Measurements from ENCODE around the gene VPS35. TPM values are rescaled to one million over a fixed set of nuclear protein-coding genes. Genes with fewer than 3 reads are reported as not detected.
"Not testable (repeated sequence)": the region's sequence is repeated elsewhere in the genome, so short reads cannot be mapped to it uniquely, and the experiment has no call there.

The VPS35 gene
- total RNA-seq, 1 donor from 2014 or later, result 103 TPM

- peaks cover 9% of the 10 kb centered on the region for H3K27me3 Mint-ChIP-seq (ENCODE audit: unreplicated experiment)
- H3K4me3 Mint-ChIP-seq (ENCODE audit: unreplicated experiment), result no peak overlapping the region
- peaks cover 19% of the 10 kb centered on the region for H3K4me1 Mint-ChIP-seq (ENCODE audit: unreplicated experiment)
- DNase-seq (ENCODE audit: extremely low spot score, unreplicated experiment), result no peak
- H3K36me3 Mint-ChIP-seq (ENCODE audit: unreplicated experiment), result no peaks in the 10 kb centered on the region
- no peaks in the 10 kb centered on the region for H3K9me3 Mint-ChIP-seq (ENCODE audit: unreplicated experiment)
- TF ChIP-seq, protein P1, sequence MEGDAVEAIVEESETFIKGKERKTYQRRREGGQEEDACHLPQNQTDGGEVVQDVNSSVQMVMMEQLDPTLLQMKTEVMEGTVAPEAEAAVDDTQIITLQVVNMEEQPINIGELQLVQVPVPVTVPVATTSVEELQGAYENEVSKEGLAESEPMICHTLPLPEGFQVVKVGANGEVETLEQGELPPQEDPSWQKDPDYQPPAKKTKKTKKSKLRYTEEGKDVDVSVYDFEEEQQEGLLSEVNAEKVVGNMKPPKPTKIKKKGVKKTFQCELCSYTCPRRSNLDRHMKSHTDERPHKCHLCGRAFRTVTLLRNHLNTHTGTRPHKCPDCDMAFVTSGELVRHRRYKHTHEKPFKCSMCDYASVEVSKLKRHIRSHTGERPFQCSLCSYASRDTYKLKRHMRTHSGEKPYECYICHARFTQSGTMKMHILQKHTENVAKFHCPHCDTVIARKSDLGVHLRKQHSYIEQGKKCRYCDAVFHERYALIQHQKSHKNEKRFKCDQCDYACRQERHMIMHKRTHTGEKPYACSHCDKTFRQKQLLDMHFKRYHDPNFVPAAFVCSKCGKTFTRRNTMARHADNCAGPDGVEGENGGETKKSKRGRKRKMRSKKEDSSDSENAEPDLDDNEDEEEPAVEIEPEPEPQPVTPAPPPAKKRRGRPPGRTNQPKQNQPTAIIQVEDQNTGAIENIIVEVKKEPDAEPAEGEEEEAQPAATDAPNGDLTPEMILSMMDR (IDR thresholded peaks at IDR 0.05), result no peak
- no peak overlapping the region for H3K27ac Mint-ChIP-seq (ENCODE audit: unreplicated experiment)
These were observed 61.2 kb downstream of the VPS35 start for GRCh38 chr16:46627746-46628145.

GRCh38 chr16:46626681-46627080 lies 62.3 kb downstream of the VPS35 start:
- H3K27ac Mint-ChIP-seq (ENCODE audit: unreplicated experiment); H3K9me3 Mint-ChIP-seq (ENCODE audit: unreplicated experiment); DNase-seq (ENCODE audit: extremely low spot score, unreplicated experiment); H3K36me3 Mint-ChIP-seq (ENCODE audit: unreplicated experiment); H3K27me3 Mint-ChIP-seq (ENCODE audit: unreplicated experiment); H3K4me3 Mint-ChIP-seq (ENCODE audit: unreplicated experiment): not testable (repeated sequence)
- peaks cover 14% of the 10 kb centered on the region for H3K4me1 Mint-ChIP-seq (ENCODE audit: unreplicated experiment)

GRCh38 chr16:46624862-46625261 lies 64.1 kb downstream of the VPS35 start:
- not testable (repeated sequence) for H3K27ac Mint-ChIP-seq (ENCODE audit: unreplicated experiment); H3K4me3 Mint-ChIP-seq (ENCODE audit: unreplicated experiment); H3K9me3 Mint-ChIP-seq (ENCODE audit: unreplicated experiment); H3K36me3 Mint-ChIP-seq (ENCODE audit: unreplicated experiment); DNase-seq (ENCODE audit: extremely low spot score, unreplicated experiment); H3K27me3 Mint-ChIP-seq (ENCODE audit: unreplicated experiment)
- peaks cover 24% of the 10 kb centered on the region for H3K4me1 Mint-ChIP-seq (ENCODE audit: unreplicated experiment)

GRCh38 chr16:46623707-46624106 lies 65.3 kb downstream of the VPS35 start:
- not testable (repeated sequence) for H3K9me3 Mint-ChIP-seq (ENCODE audit: unreplicated experiment); H3K4me3 Mint-ChIP-seq (ENCODE audit: unreplicated experiment); H3K27me3 Mint-ChIP-seq (ENCODE audit: unreplicated experiment); H3K36me3 Mint-ChIP-seq (ENCODE audit: unreplicated experiment); DNase-seq (ENCODE audit: extremely low spot score, unreplicated experiment); H3K27ac Mint-ChIP-seq (ENCODE audit: unreplicated experiment)
- H3K4me1 Mint-ChIP-seq (ENCODE audit: unreplicated experiment), result peaks cover 15% of the 10 kb centered on the region

DNA sequence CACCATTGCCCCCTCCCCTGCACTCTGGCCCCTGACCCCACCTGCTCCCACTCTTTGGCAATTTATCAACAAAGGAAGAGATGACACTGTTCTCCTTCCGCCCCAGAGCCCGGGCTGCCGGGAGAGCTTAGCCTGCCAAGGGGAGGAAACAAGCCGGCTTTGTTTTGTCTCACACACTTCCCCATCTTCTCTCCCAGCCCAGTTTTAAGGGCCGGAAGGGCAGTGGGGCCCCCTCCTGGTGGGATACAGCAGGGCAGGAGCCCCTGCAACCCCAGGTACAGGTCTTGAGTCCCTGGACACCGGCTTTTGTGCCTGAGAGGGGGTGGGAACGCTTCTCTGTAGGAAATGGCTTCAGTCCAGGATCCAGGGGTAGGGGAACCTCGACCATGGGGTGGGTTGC lies 65.7 kb downstream of the VPS35 start:
- H3K9me3 Mint-ChIP-seq (ENCODE audit: unreplicated experiment); H3K27me3 Mint-ChIP-seq (ENCODE audit: unreplicated experiment); H3K36me3 Mint-ChIP-seq (ENCODE audit: unreplicated experiment); DNase-seq (ENCODE audit: extremely low spot score, unreplicated experiment); H3K27ac Mint-ChIP-seq (ENCODE audit: unreplicated experiment); H3K4me3 Mint-ChIP-seq (ENCODE audit: unreplicated experiment): not testable (repeated sequence)
- H3K4me1 Mint-ChIP-seq (ENCODE audit: unreplicated experiment), result peaks cover 15% of the 10 kb centered on the region

DNA sequence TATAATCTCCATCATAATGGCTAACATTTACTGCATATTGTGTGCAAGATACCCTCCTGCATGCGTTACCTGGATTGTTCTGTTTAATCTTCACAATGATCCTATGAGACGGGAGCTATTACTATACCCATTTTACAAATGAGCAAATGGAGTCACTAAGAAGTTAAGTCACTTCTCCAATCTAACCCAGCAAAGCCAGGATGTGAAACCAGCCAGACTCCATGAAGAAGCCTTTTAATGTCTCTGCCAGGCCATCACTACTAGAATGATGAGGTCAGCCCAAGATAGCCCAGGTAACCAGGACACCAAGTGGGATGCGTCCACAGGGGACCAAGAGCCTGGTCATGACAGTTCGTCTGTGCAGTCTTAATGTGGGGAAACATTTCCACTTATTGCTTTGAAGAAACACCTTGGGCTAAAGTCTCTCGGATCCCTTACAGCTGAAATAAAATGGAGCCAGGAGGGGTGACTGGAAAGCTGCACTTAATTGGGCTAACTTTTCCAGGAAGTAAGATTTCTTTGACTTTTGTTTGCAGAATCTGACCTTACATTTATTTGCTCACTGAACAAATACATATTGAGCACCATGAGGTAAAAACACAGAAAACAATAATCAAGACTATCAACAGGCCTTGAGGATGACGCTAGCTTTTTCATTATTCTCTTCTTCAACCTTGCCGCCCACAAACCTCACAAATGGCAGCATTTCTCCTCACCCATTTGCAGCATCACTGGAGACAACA lies 66.9 kb downstream of the VPS35 start:
- H3K4me3 Mint-ChIP-seq (ENCODE audit: unreplicated experiment), result no peak overlapping the region
- no peaks in the 10 kb centered on the region for H3K36me3 Mint-ChIP-seq (ENCODE audit: unreplicated experiment)
- no peaks in the 10 kb centered on the region for H3K9me3 Mint-ChIP-seq (ENCODE audit: unreplicated experiment)
- H3K4me1 Mint-ChIP-seq (ENCODE audit: unreplicated experiment), result peaks cover 15% of the 10 kb centered on the region
- H3K27me3 Mint-ChIP-seq (ENCODE audit: unreplicated experiment), result no peaks in the 10 kb centered on the region
- TF ChIP-seq, protein P1 (IDR thresholded peaks at IDR 0.05), result no peak
- DNase-seq (ENCODE audit: extremely low spot score, unreplicated experiment), result no peak
- no peak overlapping the region for H3K27ac Mint-ChIP-seq (ENCODE audit: unreplicated experiment)

- Mint-ChIP-seq H3K4me3 (ENCODE audit: unreplicated experiment) (peak within 1 kb of the TSS; percentile 84), H3K27me3 (ENCODE audit: unreplicated experiment) (no peaks in the 10 kb centered on the region), H3K4me1 (ENCODE audit: unreplicated experiment) (peaks cover 15% of the 10 kb centered on the region), H3K36me3 (ENCODE audit: unreplicated experiment) (no peaks in the 10 kb centered on the region), H3K27ac (ENCODE audit: unreplicated experiment) (peak within 1 kb of the TSS; percentile 60), H3K9me3 (ENCODE audit: unreplicated experiment) (no peaks in the 10 kb centered on the region)
- TF ChIP-seq, protein P1 (IDR thresholded peaks at IDR 0.05), result no peak
- peak; percentile 95 for DNase-seq (ENCODE audit: extremely low spot score, unreplicated experiment)
These were observed 67.7 kb downstream of the VPS35 start, which contains the start of gene SHCBP1 for GRCh38 chr16:46621006-46621933. TSS of gene SHCBP1 (minus strand) at chr16:46621379. CDS start at chr16:46621359, 20 bp downstream.

All from osteocyte (in vitro differentiated cells).